Mesendoderm (in vitro differentiated cells): ENCODE measurements around the gene YBX2.

ENCODE experiments used
- DNase-seq: peaks from one replicate; pipeline ENCODE4 v3.0.0; 2013
- H2AK5ac ChIP-seq: 2 replicates; pipeline ENCODE4 v1.6.1; 2013; ENCODE audit warnings: low read length, inconsistent platforms
- H2BK120ac ChIP-seq: 2 replicates; pipeline ENCODE4 v1.6.1; 2013; ENCODE audit warnings: low read depth, mild to moderate bottlenecking, low read length, moderate library complexity, mixed read lengths
- H2BK15ac ChIP-seq: replicated peaks from 2 replicates; pipeline ENCODE4 v1.6.1; 2013; ENCODE audit warnings: low read depth, mild to moderate bottlenecking, moderate library complexity
- H2BK5ac ChIP-seq: 2 replicates; pipeline ENCODE4 v1.6.1; 2013; ENCODE audit warnings: low read length, inconsistent platforms
- H3K18ac ChIP-seq: 2 replicates; pipeline ENCODE4 v1.6.1; 2013; ENCODE audit warnings: mild to moderate bottlenecking, low read length, mixed read lengths
- H3K23ac ChIP-seq: one replicate; pipeline ENCODE4 v1.6.1; 2013; ENCODE audit warnings: low read length
- H3K27ac ChIP-seq: 2 replicates; pipeline ENCODE4 v1.5.1; 2013; ENCODE audit warnings: low read depth, mild to moderate bottlenecking, inconsistent platforms, low read length, moderate library complexity
- H3K27me3 ChIP-seq: 2 replicates; pipeline ENCODE4 v1.6.1; 2013; ENCODE audit warnings: low read length, control low read depth, mild to moderate bottlenecking, inconsistent platforms; ENCODE audit not compliant: insufficient read depth, poor library complexity
- H3K36me3 ChIP-seq: 2 replicates; pipeline ENCODE4 v1.6.1; 2013; ENCODE audit warnings: low read length, inconsistent platforms; ENCODE audit not compliant: control insufficient read depth, insufficient read depth
- H3K4ac ChIP-seq: one replicate; pipeline ENCODE4 v1.6.1; 2013; ENCODE audit warnings: low read depth, mild to moderate bottlenecking, low read length, moderate library complexity
- H3K4me1 ChIP-seq: 2 replicates; pipeline ENCODE4 v1.6.1; 2013; ENCODE audit warnings: low read depth, low read length, inconsistent platforms; ENCODE audit not compliant: control insufficient read depth
- H3K4me2 ChIP-seq: 2 replicates; pipeline ENCODE4 v1.6.1; 2013; ENCODE audit warnings: low read length
- H3K4me3 ChIP-seq: 2 replicates; pipeline ENCODE4 v1.5.1; 2013; ENCODE audit warnings: mild to moderate bottlenecking, low read length
- H3K56ac ChIP-seq: one replicate; pipeline ENCODE4 v1.6.1; 2013; ENCODE audit warnings: low read length
- H3K79me1 ChIP-seq: 2 replicates; pipeline ENCODE4 v1.6.1; 2013; ENCODE audit warnings: low read length, inconsistent platforms
- H3K79me2 ChIP-seq: 2 replicates; pipeline ENCODE4 v1.6.1; 2013; ENCODE audit warnings: mild to moderate bottlenecking, low read length; ENCODE audit not compliant: control insufficient read depth, insufficient read depth
- H3K9ac ChIP-seq: 2 replicates; pipeline ENCODE4 v1.6.1; 2013; ENCODE audit warnings: low read length, inconsistent platforms
- H4K5ac ChIP-seq: one replicate; pipeline ENCODE4 v1.6.1; 2013; ENCODE audit warnings: low read length
- H4K8ac ChIP-seq: one replicate; pipeline ENCODE4 v1.6.1; 2013; ENCODE audit warnings: low read depth, mild to moderate bottlenecking, control low read depth, low read length, moderate library complexity
- WGBS: extraction: QIAGEN DNeasy Blood & Tissue Kit; methylation state at CpG from one replicate; pipeline ENCODE4 v1.1.7; 2013; ENCODE audit warnings: low lambda C conversion rate, missing lambda C conversion rate; ENCODE audit not compliant: insufficient coverage; ENCODE audit errors: extremely low coverage; 5-methylcytosine and 5-hydroxymethylcytosine counted together

The YBX2 gene

GRCh38 chr17:7279448-7279847 is 15.0 kb downstream of the YBX2 start:
- no peak overlapping the region for H3K18ac ChIP-seq
- no peak overlapping the region for H3K9ac ChIP-seq
- H3K79me1 ChIP-seq, result no peaks in the 10 kb centered on the region
- H3K79me2 ChIP-seq, result no peaks in the 10 kb centered on the region
- H4K5ac ChIP-seq, result no peak overlapping the region
- no peaks in the 10 kb centered on the region for H3K4me1 ChIP-seq
- no peak overlapping the region for H2BK5ac ChIP-seq
- no CpG with 5 or more reads among the region's 8 CpGs for WGBS
- no peaks in the 10 kb centered on the region for H3K36me3 ChIP-seq
- no peak overlapping the region for H2BK15ac ChIP-seq
- H4K8ac ChIP-seq, result no peak overlapping the region
- no peaks in the 10 kb centered on the region for H3K27me3 ChIP-seq
- no peak overlapping the region for H3K23ac ChIP-seq
- no peak overlapping the region for H3K56ac ChIP-seq
- no peak overlapping the region for H3K4ac ChIP-seq
- H2BK120ac ChIP-seq, result no peak overlapping the region
- H3K4me2 ChIP-seq, result no peak overlapping the region
- no peak overlapping the region for H3K27ac ChIP-seq
- H3K4me3 ChIP-seq, result no peak overlapping the region
- H2AK5ac ChIP-seq, result no peak overlapping the region
- no peak for DNase-seq

GRCh38 chr17:7266784-7267183 is 27.7 kb downstream of the YBX2 start:
- H3K36me3 ChIP-seq, result no peaks in the 10 kb centered on the region
- no peak overlapping the region for H3K27ac ChIP-seq
- no peak overlapping the region for H4K8ac ChIP-seq
- no peak overlapping the region for H2AK5ac ChIP-seq
- peaks cover 3% of the 10 kb centered on the region for H3K79me2 ChIP-seq
- no peak overlapping the region for H3K23ac ChIP-seq
- H2BK120ac ChIP-seq, result no peak overlapping the region
- WGBS, result no CpG with 5 or more reads among the region's 1 CpG
- H2BK15ac ChIP-seq, result no peak overlapping the region
- peaks cover under 1% of the 10 kb centered on the region for H3K79me1 ChIP-seq
- no peak for DNase-seq
- H3K4ac ChIP-seq, result no peak overlapping the region
- H3K4me3 ChIP-seq, result no peak overlapping the region
- H3K9ac ChIP-seq, result no peak overlapping the region
- H4K5ac ChIP-seq, result no peak overlapping the region
- no peak overlapping the region for H2BK5ac ChIP-seq
- no peak overlapping the region for H3K4me2 ChIP-seq
- H3K4me1 ChIP-seq, result no peaks in the 10 kb centered on the region
- no peak overlapping the region for H3K18ac ChIP-seq
- H3K27me3 ChIP-seq, result no peaks in the 10 kb centered on the region
- no peak overlapping the region for H3K56ac ChIP-seq

GRCh38 chr17:7263801-7264078 is 30.7 kb downstream of the YBX2 start:
- Histone ChIP-seq H3K4me2 (no peak overlapping the region), H3K4me1 (peaks cover 5% of the 10 kb centered on the region), H3K27me3 (no peaks in the 10 kb centered on the region), H3K23ac (peak overlapping the region; percentile 11), H3K36me3 (peaks cover 2% of the 10 kb centered on the region), H3K18ac (no peak overlapping the region), H4K8ac (no peak overlapping the region), H3K4me3 (no peak overlapping the region), H2AK5ac (no peak overlapping the region), H3K56ac (peak overlapping the region; percentile 88), H3K9ac (peak overlapping the region; percentile 74), H3K27ac (no peak overlapping the region), H3K79me1 (peaks cover 9% of the 10 kb centered on the region), H2BK15ac (no peak overlapping the region), H2BK120ac (no peak overlapping the region), H4K5ac (no peak overlapping the region), H2BK5ac (peak overlapping the region; percentile 52), H3K79me2 (peaks cover 24% of the 10 kb centered on the region), H3K4ac (no peak overlapping the region)
- DNase-seq, result peak; percentile 25
- WGBS, result no CpG with 5 or more reads among the region's 4 CpGs

GRCh38 chr17:7262935-7263800 is 31.3 kb downstream of the YBX2 start:
- H3K4me3 ChIP-seq, result peak overlapping the region; percentile 33
- no peak overlapping the region for H2BK120ac ChIP-seq
- peak overlapping the region; percentile 52 for H2BK5ac ChIP-seq
- H4K8ac ChIP-seq, result no peak overlapping the region
- no peak overlapping the region for H2BK15ac ChIP-seq
- H3K4me2 ChIP-seq, result peak overlapping the region; percentile 80
- H2AK5ac ChIP-seq, result no peak overlapping the region
- H3K4ac ChIP-seq, result no peak overlapping the region
- H3K18ac ChIP-seq, result peak overlapping the region; percentile 0
- H3K27me3 ChIP-seq, result no peaks in the 10 kb centered on the region
- peak overlapping the region; percentile 88 for H3K56ac ChIP-seq
- H3K4me1 ChIP-seq, result peaks cover 5% of the 10 kb centered on the region
- H3K79me1 ChIP-seq, result peaks cover 9% of the 10 kb centered on the region
- H3K23ac ChIP-seq, result peak overlapping the region; percentile 54
- H4K5ac ChIP-seq, result no peak overlapping the region
- H3K9ac ChIP-seq, result peak overlapping the region; percentile 74
- peak overlapping the region; percentile 24 for H3K27ac ChIP-seq
- WGBS, result no CpG with 5 or more reads among the region's 26 CpGs
- peaks cover 25% of the 10 kb centered on the region for H3K79me2 ChIP-seq
- peak; percentile 93 for DNase-seq
- H3K36me3 ChIP-seq, result peaks cover 2% of the 10 kb centered on the region

GRCh38 chr17:7262192-7262934 is 32.1 kb downstream of the YBX2 start, which contains the start of gene CLDN7:
Gene CLDN7, minus strand, starts transcription at chr17:7262478. Its CDS starts 435 bp downstream, at chr17:7262043.
- Histone ChIP-seq H3K79me1 (peaks cover 9% of the 10 kb centered on the region), H3K27me3 (no peaks in the 10 kb centered on the region), H3K4me3 (peak within 1 kb of the TSS; percentile 85), H2BK15ac (no peak within 1 kb of the TSS), H3K23ac (peak within 1 kb of the TSS; percentile 66), H3K18ac (peak within 1 kb of the TSS; percentile 54), H2AK5ac (peak within 1 kb of the TSS; percentile 92), H3K56ac (peak within 1 kb of the TSS; percentile 99), H3K4me1 (peaks cover 5% of the 10 kb centered on the region), H4K8ac (no peak within 1 kb of the TSS), H2BK5ac (peak within 1 kb of the TSS; percentile 52), H4K5ac (no peak within 1 kb of the TSS), H3K4me2 (peak within 1 kb of the TSS; percentile 80), H3K27ac (peak within 1 kb of the TSS; percentile 24), H3K4ac (peak within 1 kb of the TSS; percentile 87), H3K79me2 (peaks cover 25% of the 10 kb centered on the region), H3K9ac (peak within 1 kb of the TSS; percentile 96), H2BK120ac (no peak within 1 kb of the TSS), H3K36me3 (peaks cover 2% of the 10 kb centered on the region)
- no CpG with 5 or more reads among the region's 64 CpGs for WGBS
- DNase-seq, result peak; percentile 89
